Ovary (tissue), 10 donors: ENCODE data around the gene CD7. TPM values are rescaled to one million over a fixed set of nuclear protein-coding genes. Genes with fewer than 3 reads are reported as not detected.
"Not testable (repeated sequence)": the region's sequence is repeated elsewhere in the genome, so short reads cannot be mapped to it uniquely, and the experiment has no call there.

Experiments used
- DNase-seq, 5 donors: peaks; one replicate each; pipeline ENCODE4 v3.0.0-alpha.2; 2019 to 2020
- H3K27ac ChIP-seq, 2 donors: fragments of 200-600 bp; one replicate each; pipeline versions ENCODE4 v1.5.1 to v1.8.0; 2019 to 2022
- H3K27me3 ChIP-seq: fragments of 200-600 bp; one replicate; pipeline ENCODE4 v1.8.0; 2022
- H3K36me3 ChIP-seq: fragments of 200-600 bp; sonication (generic); one replicate; pipeline ENCODE4 v1.5.1; 2019
- H3K4me1 ChIP-seq: one replicate; pipeline ENCODE4 v1.8.1; 2013; ENCODE audit warnings: mild to moderate bottlenecking, moderate library complexity; ENCODE audit not compliant: insufficient read depth
- H3K4me3 ChIP-seq: fragments of 200-600 bp; sonication (generic); one replicate; pipeline ENCODE4 v1.5.1; 2017
- H3K9me3 ChIP-seq, 2 donors: fragments of 200-600 bp in 1 of 2; sonication (generic) in 1 of 2; one replicate each; pipeline versions ENCODE4 v1.5.1 to v1.8.1; 2013 to 2019; ENCODE audit warnings: mild to moderate bottlenecking in 1 of 2, moderate library complexity in 1 of 2
- CTCF ChIP-seq, 3 donors: fragments of 450-650 bp in 2 of 3; fragments of 200-600 bp in 1 of 3; IDR thresholded peaks; one replicate each; pipeline versions ENCODE4 v1.5.1 to v1.8.0; 2016 to 2022; ENCODE audit warnings: antibody characterized with exemption in 3 of 3, mild to moderate bottlenecking in 1 of 3
- EP300 ChIP-seq: sonication (generic); formaldehyde crosslinking; IDR thresholded peaks from one replicate; pipeline ENCODE4 v1.6.1; 2017; ENCODE audit warnings: antibody characterized with exemption
- POLR2A ChIP-seq: fragments of 450-650 bp; IDR thresholded peaks from one replicate; pipeline ENCODE4 v1.6.1; 2017; ENCODE audit warnings: antibody characterized with exemption, mild to moderate bottlenecking, moderate library complexity
- WGBS, 3 donors: extraction: QIAGEN DNeasy Blood & Tissue Kit in 1 of 3; methylation state at CpG; one replicate each; pipeline versions ENCODE4 v1.1.5 to v1.1.7; 2013 to 2017; 5-methylcytosine and 5-hydroxymethylcytosine counted together
- intact Hi-C, 4 donors: fragments of 100-400 bp; cut with DNase I; formaldehyde crosslinking; loops; one replicate each; pipeline versions ENCODE4 v1.11.0 to v1.15.1; 2022 to 2023
- long read RNA-seq, 3 donors: library from polyadenylated mRNA in 2 of 3; unstranded in 2 of 3; transcript quantifications; one replicate each; pipeline ENCODE4 v2.0.0 and lab custom pipeline, GENCODE V29; 2021 to 2026
- polyA plus RNA-seq, 2 donors: library from polyadenylated mRNA; stranded (reverse); fragments of 200-250 nt in 1 of 2; fragments of 350-450 nt in 1 of 2; fragmentation: Illumina TruSeq in 1 of 2; extraction: RNeasy Lipid Tissue Mini Kit (QIAGEN cat#74804) in 1 of 2; gene quantifications; one replicate each; pipeline ENCODE4 v1.2.3, GENCODE V29; 2013 to 2014
- total RNA-seq, 7 donors: library from RNA; depleted of rRNA in 2 of 7; stranded (reverse); fragments of >200 nt in 2 of 7; fragmentation: NEBNext Ultra II Directional in 3 of 7; extraction: Animal tissue kit (Norgen Biotek cat#: 25700) in 3 of 7; gene quantifications; one replicate each; pipeline versions ENCODE4 v1.1.0 to v1.2.4, GENCODE V29; 2016 to 2023
- donor health status: DM: no; HTN: no; CAD: no; lungs with moderate emphysema.
- donor health status: DM: no; HTN: no; CAD: no.
- donor health status: Bipolar disorder and iron deficiency.
- donor health status: DM: yes; HTN: yes; CAD: no.
- donor health status: DM: no; HTN: no; CAD: no.
- donor health status: DM: yes; HTN: yes; CAD: no.

Gene CD7
- total RNA-seq = 1 to 10 TPM in 4 of 7 donors, under 1 TPM in 1, not detected in 2; 0.58 to 1.3 (median 1.1) TPM
- under 1 TPM in 1 of 2 donors, not detected in 1; 0.48 TPM for polyA plus RNA-seq
- long read RNA-seq, donor 1 = 0 reads
- long read RNA-seq, donor 2, transcript CD7-201 (4 exons, 1,281 nt) = major isoform, 5 of 5 reads
- long read RNA-seq, donor 2, partial matches to known transcripts = 0 of 5 reads
- long read RNA-seq, donor 2, other reads (novel, unspliced or antisense) = 0 of 5 reads
- long read RNA-seq, donor 3 = 0 reads

GRCh38 chr17:82317394-82318168 lies at the start of gene CD7:
CD7 (minus strand) TSS chr17:82317608; CDS start chr17:82317495, 113 bp downstream.
- Histone ChIP-seq H3K27me3 (no peaks in the 10 kb centered on the region), H3K4me3 (no peak within 1 kb of the TSS), H3K4me1 (peaks cover 3% of the 10 kb centered on the region), H3K9me3 (no peaks in the 10 kb centered on the region), H3K36me3 (no peaks in the 10 kb centered on the region), H3K27ac (no peak within 1 kb of the TSS)
- intact Hi-C loops = no loop called here
- no peak for DNase-seq
- no peak for TF ChIP-seq CTCF (IDR thresholded peaks at IDR 0.05)
- TF ChIP-seq POLR2A = no peak
- no peak for TF ChIP-seq EP300
- WGBS, 3 donors = 70 to 78% (median 77%) methylated on average over 24 to 26 of the region's 26 CpGs

- H3K4me1 ChIP-seq = peaks cover 7% of the 10 kb centered on the region
- WGBS, 3 donors = 87 to 88% (median 88%) methylated on average over 7 of the region's 7 CpGs
- no peaks in the 10 kb centered on the region for H3K9me3 ChIP-seq
- H3K27ac ChIP-seq = no peak overlapping the region
- no peak for TF ChIP-seq CTCF (IDR thresholded peaks at IDR 0.05)
- H3K4me3 ChIP-seq = no peak overlapping the region
- intact Hi-C loops = no loop called here
- no peak for DNase-seq
- no peaks in the 10 kb centered on the region for H3K36me3 ChIP-seq
- no peaks in the 10 kb centered on the region for H3K27me3 ChIP-seq
Measured at GRCh38 chr17:82366749-82367148, 49.3 kb upstream of the CD7 start.

GRCh38 chr17:82365606-82366295 lies 48.3 kb upstream of the CD7 start:
- Histone ChIP-seq H3K4me3 (no peak overlapping the region), H3K27ac (no peak overlapping the region), H3K4me1 (peaks cover 2% of the 10 kb centered on the region), H3K9me3 (no peaks in the 10 kb centered on the region), H3K36me3 (no peaks in the 10 kb centered on the region), H3K27me3 (no peaks in the 10 kb centered on the region)
- intact Hi-C loops = no loop called here
- WGBS, 3 donors = 65 to 73% (median 72%) methylated on average over 6 of the region's 6 CpGs
- TF ChIP-seq CTCF (IDR thresholded peaks at IDR 0.05) (no peak), EP300 (no peak), POLR2A (no peak)
- DNase-seq = no peak

- TF ChIP-seq CTCF (IDR thresholded peaks at IDR 0.05) (no peak), POLR2A (no peak), EP300 (no peak)
- Histone ChIP-seq H3K4me3 (no peak overlapping the region), H3K36me3 (no peaks in the 10 kb centered on the region), H3K27me3 (no peaks in the 10 kb centered on the region), H3K4me1 (no peaks in the 10 kb centered on the region), H3K27ac (no peak overlapping the region), H3K9me3 (no peaks in the 10 kb centered on the region)
- DNase-seq = peak in 1 of 5 donors; percentile 15
- intact Hi-C loops = no loop called here
- WGBS, 3 donors = 92 to 97% (median 96%) methylated on average over 6 of the region's 6 CpGs
Measured at GRCh38 chr17:82361885-82362633, 44.7 kb upstream of the CD7 start.

- intact Hi-C loops = loop anchor here in 3 of 4 donors (10.0 kb wide), 4 partner anchors 55 to 415 kb away; partner anchors contain the start of genes HEXD (in 1 of the 3) and OGFOD3 (in 1 of the 3)
- H3K4me3 ChIP-seq = not testable (repeated sequence)
- WGBS, 3 donors = 77 to 90% (median 88%) methylated on average over 1 of the region's 1 CpG
Measured at GRCh38 chr17:82359451-82360074, 42.2 kb upstream of the CD7 start.

More at GRCh38 chr17:82359451-82360074, 42.2 kb upstream of the CD7 start:
- H3K9me3 ChIP-seq, DNase-seq, H3K27me3 ChIP-seq, H3K36me3 ChIP-seq, H3K27ac ChIP-seq, H3K4me1 ChIP-seq: not testable (repeated sequence)
